GM12878 (cell line): ENCODE results near the gene SMCO4. TPM values are rescaled to one million over a fixed set of nuclear protein-coding genes. Genes with fewer than 3 reads are reported as not detected.

Experiments used
- ATAC-seq: fragments of 200-7000 bp; cut with Tn5 transposase; 3 replicates; pipeline ENCODE4 v1.9.1; 2020; ENCODE audit warnings: mild to moderate bottlenecking, moderate library complexity
- BruUV-seq: library from RNA; stranded (reverse); fragments of 400-500 nt; replicated peaks from 2 replicates; lab custom pipeline; 2021; lab: Mats Ljungman, UMichigan
- CTCF ChIA-PET: fragments of 300-600 bp; sonication (Branson Sonifier 250); formaldehyde crosslinking; extraction: SDS; loops from one replicate; lab custom pipeline; 2021; ENCODE audit warnings: inconsistent platforms; lab: Yijun Ruan, JAX
- POLR2A ChIA-PET: fragments of 350-600 bp; formaldehyde crosslinking; extraction: SDS; loops from one replicate; lab custom pipeline; 2021; ENCODE audit warnings: inconsistent platforms; lab: Charles Lee
- RAD21 ChIA-PET: fragments of 300-600 bp; sonication (Branson Sonifier 250); formaldehyde crosslinking; loops from one replicate; lab custom pipeline; 2023; ENCODE audit warnings: antibody characterized with exemption; ENCODE audit not compliant: unreplicated experiment; lab: Charles Lee
- SMC1A ChIA-PET: fragments of 300-600 bp; sonication (Branson Sonifier 250); formaldehyde crosslinking; loops from one replicate; lab custom pipeline; 2023; ENCODE audit not compliant: unreplicated experiment, uncharacterized antibody; lab: Charles Lee
- DNase-seq: peaks from one replicate; pipeline ENCODE4 v3.0.0-alpha.2; 2011; ENCODE audit warnings: low read depth, low spot score
- FAIRE-seq: peaks from 3 replicates; lab custom pipeline; 2011; peaks lifted over from hg19 to GRCh38; lab: Jason Lieb, UNC
- H2AFZ ChIP-seq: 2 replicates; pipeline ENCODE4 v1.6.0; 2011; ENCODE audit warnings: low read depth, low read length, control low read depth; ENCODE audit not compliant: control insufficient read depth
- H3K27ac ChIP-seq: 2 replicates; pipeline ENCODE4 v1.5.1; 2011; ENCODE audit warnings: control low read depth; ENCODE audit not compliant: control insufficient read depth, insufficient read depth
- H3K27me3 ChIP-seq, 2 experiments: replicated peaks in 1 of 2; 2 replicates each; pipeline versions ENCODE4 v1.6.0 to v1.6.1; 2011; ENCODE audit warnings: low read length in 1 of 2; ENCODE audit not compliant: control insufficient read depth in 2 of 2, insufficient read depth in 2 of 2
- H3K36me3 ChIP-seq, 2 experiments: 2 replicates each; pipeline ENCODE4 v1.5.1; 2011; ENCODE audit warnings: low read length in 1 of 2; ENCODE audit not compliant: control insufficient read depth in 2 of 2, insufficient read depth in 2 of 2
- H3K4me1 ChIP-seq: 2 replicates; pipeline ENCODE4 v1.6.1; 2011; ENCODE audit warnings: mild to moderate bottlenecking, low read length, moderate library complexity, mixed read lengths; ENCODE audit not compliant: control insufficient read depth, insufficient read depth
- H3K4me2 ChIP-seq: 2 replicates; pipeline ENCODE4 v1.6.0; 2011; ENCODE audit warnings: control low read depth; ENCODE audit not compliant: control insufficient read depth, insufficient read depth
- H3K4me3 ChIP-seq: fragments of 200-600 bp; sonication (generic); 2 replicates; pipeline ENCODE4 v1.5.1; 2016
- H3K79me2 ChIP-seq: 2 replicates; pipeline ENCODE4 v1.6.0; 2011; ENCODE audit warnings: low read length; ENCODE audit not compliant: control insufficient read depth, insufficient read depth
- H3K9ac ChIP-seq: 2 replicates; pipeline ENCODE4 v1.8.0; 2011; ENCODE audit warnings: low read length, control low read depth, mixed read lengths; ENCODE audit not compliant: control insufficient read depth, insufficient read depth
- H3K9me3 ChIP-seq: replicated peaks from 3 replicates; pipeline ENCODE4 v1.5.1; 2011; ENCODE audit warnings: mild to moderate bottlenecking, low read length; ENCODE audit not compliant: control insufficient read depth, insufficient read depth
- H4K20me1 ChIP-seq: 2 replicates; pipeline ENCODE4 v1.6.0; 2011; ENCODE audit not compliant: control insufficient read depth, insufficient read depth
- BMI1 ChIP-seq: fragments of 450-650 bp; IDR thresholded peaks from 2 replicates; pipeline ENCODE4 v1.6.1; 2016; ENCODE audit warnings: mild to moderate bottlenecking, moderate library complexity, borderline replicate concordance
- POLR2AphosphoS5 ChIP-seq: IDR thresholded peaks from 2 replicates; pipeline ENCODE4 v1.6.1; 2011; ENCODE audit warnings: mild to moderate bottlenecking, low read length, inconsistent platforms
- SIN3A ChIP-seq: IDR thresholded peaks from 2 replicates; pipeline ENCODE4 v1.6.1; 2012; ENCODE audit warnings: low read depth, low read length, improper control_type of control experiment
- TAF1 ChIP-seq: IDR thresholded peaks from 2 replicates; pipeline ENCODE4 v1.6.1; 2011; ENCODE audit warnings: mild to moderate bottlenecking, low read depth, low read length, borderline replicate concordance
- WGBS: methylation state at CpG from one replicate; pipeline ENCODE4 v1.1.6; 2016; ENCODE audit warnings: low lambda C conversion rate; ENCODE audit not compliant: insufficient replicate concordance, insufficient coverage; ENCODE audit errors: missing lambda C conversion rate; 5-methylcytosine and 5-hydroxymethylcytosine counted together
- in situ Hi-C: fragments of 300-500 bp; cut with MboI; formaldehyde crosslinking; loops from 9 replicates; pipeline ENCODE4 v1.14.3; 2018; ENCODE audit warnings: mixed read lengths
- intact Hi-C: fragments of 100-400 bp; cut with micrococcal nuclease; formaldehyde crosslinking; loops from one replicate; pipeline ENCODE4 v1.14.2; 2022; ENCODE audit not compliant: unreplicated experiment
- polyA plus RNA-seq, 11 experiments: library from polyadenylated mRNA; depleted of rRNA in 4 of 11; unstranded in 6 of 11; stranded (reverse) in 5 of 11; fragments of >200 nt; fragmentation: Nextera tagmentation in 4 of 11; fragmentation: Illumina TruSeq in 1 of 11; extraction: Ambion mirVana in 4 of 11; extraction: Trizol in 1 of 11; gene quantifications; 1 replicate in 1 of 11; 2 replicates in 10 of 11; pipeline versions ENCODE4 v1.2.1 to v1.2.3, GENCODE V29; 2011 to 2016; ENCODE audit warnings: inconsistent platforms in 2 of 11, missing spikeins in 2 of 11, low read depth in 1 of 11
- total RNA-seq, 4 experiments: library from RNA; depleted of rRNA in 3 of 4; stranded (reverse); fragments of >200 nt in 3 of 4; fragmentation: Illumina TruSeq in 1 of 4; extraction: Trizol in 1 of 4; gene quantifications; 2 replicates each; pipeline versions ENCODE4 v1.2.1 to v1.2.3, GENCODE V29; 2013 to 2021
- TF ChIP-seq, protein P1 (sequence below): fragments of 450-650 bp; IDR thresholded peaks from 2 replicates; pipeline ENCODE4 v1.6.1; 2018; ENCODE audit warnings: borderline replicate concordance, mild to moderate bottlenecking; ENCODE audit not compliant: partially characterized antibody
- TF ChIP-seq, protein P2 (sequence below): fragments of 450-650 bp; IDR thresholded peaks from 2 replicates; pipeline ENCODE4 v1.6.1; 2017; ENCODE audit warnings: mild to moderate bottlenecking, moderate library complexity

Gene SMCO4
- total and polyA plus RNA-seq, 10 of the 15 experiments (the other 5 are each of a cell fraction or from before 2014, with no cell fraction given), result 3.6 to 59.9 (median 27.9) TPM

DNA sequence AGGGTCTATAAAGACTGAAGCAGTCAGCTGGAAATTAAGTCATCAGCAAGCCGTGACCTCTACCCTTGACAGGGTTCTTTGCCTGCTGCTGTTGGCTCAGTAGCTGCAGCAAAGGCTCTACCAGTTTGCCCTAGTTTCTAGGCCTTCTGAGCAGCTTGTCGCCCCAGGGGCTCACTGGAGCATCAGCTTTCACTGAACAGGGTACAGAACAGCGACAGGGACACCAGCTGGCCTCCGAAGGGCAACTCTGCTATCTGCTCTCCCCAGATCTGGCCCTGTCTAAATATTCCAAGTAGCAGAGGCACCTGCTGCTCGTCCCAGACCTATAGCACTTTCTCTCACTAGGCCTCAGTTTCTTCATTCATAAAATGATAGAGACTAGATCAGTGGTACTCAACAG is 42.4 kb downstream of the SMCO4 start:
- Histone ChIP-seq H2AFZ (no peak overlapping the region), H3K9ac (no peak overlapping the region), H4K20me1 (no peaks in the 10 kb centered on the region), H3K9me3 (no peaks in the 10 kb centered on the region), H3K27me3 (no peaks in the 10 kb centered on the region), H3K79me2 (no peaks in the 10 kb centered on the region), H3K4me2 (no peak overlapping the region), H3K4me1 (no peaks in the 10 kb centered on the region), H3K27ac (no peak overlapping the region), H3K4me3 (no peak overlapping the region), H3K36me3 (peaks cover 0 to 2% of the 10 kb centered on the region in 2 experiments; a peak in 2 of 4 replicates)
- ChIA-PET CTCF (no interaction called here), RAD21 (interaction anchor here (1.0 kb wide), 1 partner anchor 40 kb away, joined by 3 read pairs; no protein-coding TSS in a partner anchor), POLR2A (interaction anchor here (1.2 kb wide), 1 partner anchor 40 kb away, joined by 3 read pairs; no protein-coding TSS in a partner anchor), SMC1A (interaction anchor here (0.8 kb wide), 1 partner anchor 41 kb away, joined by 3 read pairs; no protein-coding TSS in a partner anchor)
- in situ Hi-C loops, result no loop called here
- 83% methylated on average over 5 of the region's 5 CpGs for WGBS
- intact Hi-C loops, result no loop called here
- TF ChIP-seq BMI1, result no peak
- no peak for TF ChIP-seq TAF1
- TF ChIP-seq, protein P1, sequence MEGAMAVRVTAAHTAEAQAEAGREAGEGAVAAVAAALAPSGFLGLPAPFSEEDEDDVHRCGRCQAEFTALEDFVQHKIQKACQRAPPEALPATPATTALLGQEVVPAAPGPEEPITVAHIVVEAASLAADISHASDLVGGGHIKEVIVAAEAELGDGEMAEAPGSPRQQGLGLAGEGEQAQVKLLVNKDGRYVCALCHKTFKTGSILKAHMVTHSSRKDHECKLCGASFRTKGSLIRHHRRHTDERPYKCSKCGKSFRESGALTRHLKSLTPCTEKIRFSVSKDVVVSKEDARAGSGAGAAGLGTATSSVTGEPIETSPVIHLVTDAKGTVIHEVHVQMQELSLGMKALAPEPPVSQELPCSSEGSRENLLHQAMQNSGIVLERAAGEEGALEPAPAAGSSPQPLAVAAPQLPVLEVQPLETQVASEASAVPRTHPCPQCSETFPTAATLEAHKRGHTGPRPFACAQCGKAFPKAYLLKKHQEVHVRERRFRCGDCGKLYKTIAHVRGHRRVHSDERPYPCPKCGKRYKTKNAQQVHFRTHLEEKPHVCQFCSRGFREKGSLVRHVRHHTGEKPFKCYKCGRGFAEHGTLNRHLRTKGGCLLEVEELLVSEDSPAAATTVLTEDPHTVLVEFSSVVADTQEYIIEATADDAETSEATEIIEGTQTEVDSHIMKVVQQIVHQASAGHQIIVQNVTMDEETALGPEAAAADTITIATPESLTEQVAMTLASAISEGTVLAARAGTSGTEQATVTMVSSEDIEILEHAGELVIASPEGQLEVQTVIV, result no peak
- TF ChIP-seq, protein P2, sequence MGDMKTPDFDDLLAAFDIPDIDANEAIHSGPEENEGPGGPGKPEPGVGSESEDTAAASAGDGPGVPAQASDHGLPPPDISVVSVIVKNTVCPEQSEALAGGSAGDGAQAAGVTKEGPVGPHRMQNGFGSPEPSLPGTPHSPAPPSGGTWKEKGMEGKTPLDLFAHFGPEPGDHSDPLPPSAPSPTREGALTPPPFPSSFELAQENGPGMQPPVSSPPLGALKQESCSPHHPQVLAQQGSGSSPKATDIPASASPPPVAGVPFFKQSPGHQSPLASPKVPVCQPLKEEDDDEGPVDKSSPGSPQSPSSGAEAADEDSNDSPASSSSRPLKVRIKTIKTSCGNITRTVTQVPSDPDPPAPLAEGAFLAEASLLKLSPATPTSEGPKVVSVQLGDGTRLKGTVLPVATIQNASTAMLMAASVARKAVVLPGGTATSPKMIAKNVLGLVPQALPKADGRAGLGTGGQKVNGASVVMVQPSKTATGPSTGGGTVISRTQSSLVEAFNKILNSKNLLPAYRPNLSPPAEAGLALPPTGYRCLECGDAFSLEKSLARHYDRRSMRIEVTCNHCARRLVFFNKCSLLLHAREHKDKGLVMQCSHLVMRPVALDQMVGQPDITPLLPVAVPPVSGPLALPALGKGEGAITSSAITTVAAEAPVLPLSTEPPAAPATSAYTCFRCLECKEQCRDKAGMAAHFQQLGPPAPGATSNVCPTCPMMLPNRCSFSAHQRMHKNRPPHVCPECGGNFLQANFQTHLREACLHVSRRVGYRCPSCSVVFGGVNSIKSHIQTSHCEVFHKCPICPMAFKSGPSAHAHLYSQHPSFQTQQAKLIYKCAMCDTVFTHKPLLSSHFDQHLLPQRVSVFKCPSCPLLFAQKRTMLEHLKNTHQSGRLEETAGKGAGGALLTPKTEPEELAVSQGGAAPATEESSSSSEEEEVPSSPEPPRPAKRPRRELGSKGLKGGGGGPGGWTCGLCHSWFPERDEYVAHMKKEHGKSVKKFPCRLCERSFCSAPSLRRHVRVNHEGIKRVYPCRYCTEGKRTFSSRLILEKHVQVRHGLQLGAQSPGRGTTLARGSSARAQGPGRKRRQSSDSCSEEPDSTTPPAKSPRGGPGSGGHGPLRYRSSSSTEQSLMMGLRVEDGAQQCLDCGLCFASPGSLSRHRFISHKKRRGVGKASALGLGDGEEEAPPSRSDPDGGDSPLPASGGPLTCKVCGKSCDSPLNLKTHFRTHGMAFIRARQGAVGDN, result no peak
- TF ChIP-seq POLR2AphosphoS5, result no peak
- TF ChIP-seq SIN3A, result no peak
- ATAC-seq (no peak), FAIRE-seq (no peak), DNase-seq (no peak)
- no TSS peak for BruUV-seq
